GM21390 (cell line): ENCODE results near the gene OR56B4.
"Not testable (repeated sequence)": the region's sequence is repeated elsewhere in the genome, so short reads cannot be mapped to it uniquely, and the experiment has no call there.

ENCODE experiments used
- ATAC-seq: cut with Tn5 transposase; IDR thresholded peaks from one replicate; pipeline ENCODE4 v1.9.1; 2021; ENCODE audit not compliant: unreplicated experiment

Gene OR56B4

GRCh38 chr11:6143737-6144136 is 36.3 kb downstream of the OR56B4 start:
- not testable (repeated sequence) for ATAC-seq

GRCh38 chr11:6151117-6151516 is 43.6 kb downstream of the OR56B4 start:
- ATAC-seq: no peak

- ATAC-seq: no peak
Observed at GRCh38 chr11:6152126-6152525, 44.6 kb downstream of the OR56B4 start.

DNA sequence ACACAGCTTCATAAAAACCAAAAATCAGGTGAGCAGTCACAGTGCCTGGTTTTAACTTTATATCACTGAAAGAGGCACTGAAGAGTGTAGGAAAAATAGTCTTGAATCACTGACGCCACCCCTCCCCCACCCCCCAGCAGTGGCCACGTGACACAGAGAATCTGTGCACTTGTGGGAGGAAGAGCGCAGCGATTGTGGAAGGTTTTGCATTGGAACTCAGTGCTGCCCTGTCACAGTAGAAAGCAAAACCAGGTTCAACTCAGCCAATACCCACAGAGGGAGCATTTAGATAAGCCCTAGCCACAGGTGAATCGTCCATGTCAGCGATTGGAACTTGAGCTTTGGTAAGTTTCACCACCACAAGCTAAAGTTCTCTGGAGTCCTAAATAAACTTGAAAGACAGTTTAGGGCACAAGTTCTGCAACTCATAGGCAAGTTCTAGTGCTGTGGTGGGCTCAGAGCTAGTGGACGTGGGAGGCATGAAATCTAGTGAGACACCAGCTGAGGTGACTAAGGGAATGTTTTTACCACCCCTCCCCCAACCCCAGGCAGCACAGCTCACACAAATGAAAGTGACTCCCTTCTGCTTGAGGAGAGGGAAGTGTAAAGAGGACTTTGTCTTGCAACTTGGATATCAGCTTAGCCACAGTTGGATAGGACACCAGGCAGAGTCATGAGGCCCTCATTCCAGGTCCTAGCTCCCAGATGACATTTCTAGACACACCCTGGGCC is 49.3 kb downstream of the OR56B4 start:
- ATAC-seq: no peak
